ACC112 (cell line): ENCODE results near the gene TKTL1.
A peak's percentile ranks its signal among the peaks of the same experiment; 100 is the strongest.

Experiments
- H2AFZ ChIP-seq: fragments of 200-600 bp; sonication (generic); one replicate; pipeline ENCODE4 v1.6.0; 2017; ENCODE audit warnings: antibody characterized with exemption, low read length; ENCODE audit not compliant: unreplicated experiment
- H3K27ac ChIP-seq: fragments of 200-600 bp; sonication (generic); 2 replicates; pipeline ENCODE4 v1.5.1; 2014; ENCODE audit warnings: low read depth, mild to moderate bottlenecking, antibody characterized with exemption, low read length, moderate library complexity
- H3K27me3 ChIP-seq: fragments of 200-600 bp; sonication (generic); 2 replicates; pipeline ENCODE4 v1.6.1; 2014; ENCODE audit warnings: mild to moderate bottlenecking, antibody characterized with exemption, low read length, moderate library complexity, mixed read lengths; ENCODE audit not compliant: insufficient read depth
- H3K36me3 ChIP-seq: fragments of 200-600 bp; sonication (generic); 2 replicates; pipeline ENCODE4 v1.6.1; 2016; ENCODE audit warnings: mild to moderate bottlenecking, antibody characterized with exemption, low read length, moderate library complexity, mixed read lengths; ENCODE audit not compliant: insufficient read depth
- H3K4me1 ChIP-seq: fragments of 200-600 bp; sonication (generic); one replicate; pipeline ENCODE4 v1.6.1; 2016; ENCODE audit warnings: low read length, mixed read lengths; ENCODE audit not compliant: insufficient read depth, unreplicated experiment, control insufficient read depth
- H3K4me3 ChIP-seq: fragments of 200-600 bp; sonication (generic); 2 replicates; pipeline ENCODE4 v1.5.1; 2014; ENCODE audit warnings: mild to moderate bottlenecking, low read depth, low read length
- H3K79me2 ChIP-seq: fragments of 200-600 bp; sonication (generic); one replicate; pipeline ENCODE4 v1.6.0; 2016; ENCODE audit warnings: low read length; ENCODE audit not compliant: control insufficient read depth, unreplicated experiment, insufficient read depth

TKTL1 gene

GRCh38 chrX:154369449-154370299, 74.1 kb downstream of the TKTL1 start:
- no peak overlapping the region for H2AFZ ChIP-seq
- peak overlapping the region; percentile 100 for H3K27ac ChIP-seq
- H3K79me2 ChIP-seq = peaks cover 75% of the 10 kb centered on the region
- no peaks in the 10 kb centered on the region for H3K27me3 ChIP-seq
- peak overlapping the region; percentile 96 for H3K4me3 ChIP-seq
- H3K36me3 ChIP-seq = peaks cover 14% of the 10 kb centered on the region; the same call in 1 of the 2 replicates
- peaks cover 24% of the 10 kb centered on the region for H3K4me1 ChIP-seq

- Histone ChIP-seq H3K27ac (peak overlapping the region; percentile 100), H3K36me3 (peaks cover 14% of the 10 kb centered on the region; the same call in 1 of the 2 replicates), H3K79me2 (peaks cover 68% of the 10 kb centered on the region), H3K4me1 (peaks cover 24% of the 10 kb centered on the region), H3K27me3 (no peaks in the 10 kb centered on the region), H2AFZ (no peak overlapping the region), H3K4me3 (peak overlapping the region; percentile 96)
Observed at GRCh38 chrX:154370300-154371016, 74.9 kb downstream of the TKTL1 start.

GRCh38 chrX:154371017-154371788, 75.6 kb downstream of the TKTL1 start:
- peak overlapping the region; percentile 96 for H3K4me3 ChIP-seq
- no peak overlapping the region for H2AFZ ChIP-seq
- no peaks in the 10 kb centered on the region for H3K27me3 ChIP-seq
- H3K79me2 ChIP-seq = peaks cover 60% of the 10 kb centered on the region
- peak overlapping the region; percentile 100 for H3K27ac ChIP-seq
- peaks cover 24% of the 10 kb centered on the region for H3K4me1 ChIP-seq
- H3K36me3 ChIP-seq = peaks cover 11% of the 10 kb centered on the region; the same call in 1 of the 2 replicates

- H2AFZ ChIP-seq = no peak overlapping the region
- H3K4me1 ChIP-seq = peaks cover 22% of the 10 kb centered on the region
- H3K27me3 ChIP-seq = no peaks in the 10 kb centered on the region
- peaks cover 10% of the 10 kb centered on the region; the same call in 1 of the 2 replicates for H3K36me3 ChIP-seq
- H3K4me3 ChIP-seq = peak overlapping the region; percentile 79
- peak overlapping the region; percentile 50 for H3K27ac ChIP-seq
- H3K79me2 ChIP-seq = peaks cover 54% of the 10 kb centered on the region
Observed at GRCh38 chrX:154371789-154372300, 76.2 kb downstream of the TKTL1 start.

- Histone ChIP-seq H2AFZ (no peak overlapping the region), H3K27me3 (no peaks in the 10 kb centered on the region), H3K27ac (peak overlapping the region; percentile 41), H3K4me3 (peak overlapping the region; percentile 79), H3K36me3 (peaks cover 5% of the 10 kb centered on the region; the same call in 1 of the 2 replicates), H3K4me1 (peaks cover 19% of the 10 kb centered on the region), H3K79me2 (peaks cover 46% of the 10 kb centered on the region)
Observed at GRCh38 chrX:154372612-154373022, 77.0 kb downstream of the TKTL1 start.

- H3K36me3 ChIP-seq = peaks cover 5% of the 10 kb centered on the region; the same call in 1 of the 2 replicates
- H3K4me3 ChIP-seq = peak overlapping the region; percentile 77
- H2AFZ ChIP-seq = no peak overlapping the region
- H3K27ac ChIP-seq = peak overlapping the region; percentile 41
- H3K79me2 ChIP-seq = peaks cover 36% of the 10 kb centered on the region
- peaks cover 11% of the 10 kb centered on the region for H3K4me1 ChIP-seq
- no peaks in the 10 kb centered on the region for H3K27me3 ChIP-seq
Observed at GRCh38 chrX:154373340-154374306, 78.0 kb downstream of the TKTL1 start.

GRCh38 chrX:154374313-154375155, 78.9 kb downstream of the TKTL1 start, which contains the start of gene FLNA:
FLNA (minus strand) TSS chrX:154374634; CDS start chrX:154371245, 3,389 bp downstream.
- Histone ChIP-seq H3K27ac (peak within 1 kb of the TSS; percentile 28), H3K79me2 (peaks cover 33% of the 10 kb centered on the region), H3K27me3 (no peaks in the 10 kb centered on the region), H3K4me1 (peaks cover 11% of the 10 kb centered on the region), H3K36me3 (peaks cover 5% of the 10 kb centered on the region; the same call in 1 of the 2 replicates), H3K4me3 (peak within 1 kb of the TSS; percentile 77), H2AFZ (no peak within 1 kb of the TSS)

- peak overlapping the region; percentile 77 for H3K4me3 ChIP-seq
- no peak overlapping the region for H2AFZ ChIP-seq
- H3K27me3 ChIP-seq = no peaks in the 10 kb centered on the region
- peaks cover 33% of the 10 kb centered on the region for H3K79me2 ChIP-seq
- peaks cover 11% of the 10 kb centered on the region for H3K4me1 ChIP-seq
- H3K36me3 ChIP-seq = peaks cover 2% of the 10 kb centered on the region; the same call in 1 of the 2 replicates
- H3K27ac ChIP-seq = no peak overlapping the region
Observed at GRCh38 chrX:154375156-154375504, 79.5 kb downstream of the TKTL1 start.

- no peaks in the 10 kb centered on the region for H3K36me3 ChIP-seq
- no peak overlapping the region for H2AFZ ChIP-seq
- no peaks in the 10 kb centered on the region for H3K27me3 ChIP-seq
- H3K79me2 ChIP-seq = peaks cover 31% of the 10 kb centered on the region
- no peak overlapping the region for H3K4me3 ChIP-seq
- H3K27ac ChIP-seq = 0 out of 2 replicates have a peak overlapping the region, but pooled peaks have one; percentile 97
- H3K4me1 ChIP-seq = peaks cover 13% of the 10 kb centered on the region
Observed at GRCh38 chrX:154376774-154377173, 81.2 kb downstream of the TKTL1 start.
